NCI-H69 (cell line): ENCODE results near the gene COL18A1.

Experiments used
- DNase-seq: peaks from one replicate; lab custom pipeline; 2025; lab: John Stamatoyannopoulos, UW

COL18A1 gene

DNA sequence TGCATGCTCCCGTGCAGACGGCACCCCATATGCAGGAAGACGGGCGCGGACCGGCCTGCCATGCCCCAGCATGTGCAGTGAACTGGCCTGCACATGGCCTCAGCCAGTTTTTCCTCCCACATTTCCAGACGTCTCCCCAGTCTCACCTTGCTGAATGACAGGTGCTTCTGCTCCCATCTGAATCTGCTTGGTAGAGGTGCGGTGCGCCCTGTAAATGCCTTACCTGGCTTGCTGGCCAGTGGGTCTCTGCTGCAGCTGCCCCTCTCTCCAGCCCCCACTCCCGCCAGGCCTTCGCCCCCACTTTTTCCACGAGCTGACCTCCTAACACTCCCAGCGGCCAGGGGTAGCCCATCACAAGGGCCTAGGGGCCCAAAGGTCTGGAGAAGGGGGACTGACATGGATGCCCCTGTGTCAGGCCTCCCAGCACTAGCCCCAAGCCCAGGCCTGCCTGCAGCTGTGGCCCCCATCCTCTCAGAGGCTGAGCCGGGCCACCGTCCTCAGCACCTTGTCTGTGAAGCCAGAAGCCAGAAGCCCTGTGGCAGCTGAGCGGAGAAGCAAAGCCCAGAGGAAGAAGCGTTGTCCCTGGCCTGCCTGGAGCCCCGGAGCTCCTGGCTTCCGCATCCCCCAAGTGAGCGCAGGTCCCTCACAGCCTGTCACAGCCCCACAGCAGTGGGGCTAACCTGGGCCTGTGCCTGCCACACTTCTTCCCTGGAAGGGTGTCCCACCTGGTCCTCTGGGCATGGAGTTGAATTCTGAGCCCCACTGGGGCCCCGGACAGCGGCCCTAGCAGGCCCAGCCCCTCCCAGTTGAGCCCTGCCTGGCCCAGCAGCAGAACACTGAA, 140.9 kb downstream of the COL18A1 start:
- no peak for DNase-seq

DNA sequence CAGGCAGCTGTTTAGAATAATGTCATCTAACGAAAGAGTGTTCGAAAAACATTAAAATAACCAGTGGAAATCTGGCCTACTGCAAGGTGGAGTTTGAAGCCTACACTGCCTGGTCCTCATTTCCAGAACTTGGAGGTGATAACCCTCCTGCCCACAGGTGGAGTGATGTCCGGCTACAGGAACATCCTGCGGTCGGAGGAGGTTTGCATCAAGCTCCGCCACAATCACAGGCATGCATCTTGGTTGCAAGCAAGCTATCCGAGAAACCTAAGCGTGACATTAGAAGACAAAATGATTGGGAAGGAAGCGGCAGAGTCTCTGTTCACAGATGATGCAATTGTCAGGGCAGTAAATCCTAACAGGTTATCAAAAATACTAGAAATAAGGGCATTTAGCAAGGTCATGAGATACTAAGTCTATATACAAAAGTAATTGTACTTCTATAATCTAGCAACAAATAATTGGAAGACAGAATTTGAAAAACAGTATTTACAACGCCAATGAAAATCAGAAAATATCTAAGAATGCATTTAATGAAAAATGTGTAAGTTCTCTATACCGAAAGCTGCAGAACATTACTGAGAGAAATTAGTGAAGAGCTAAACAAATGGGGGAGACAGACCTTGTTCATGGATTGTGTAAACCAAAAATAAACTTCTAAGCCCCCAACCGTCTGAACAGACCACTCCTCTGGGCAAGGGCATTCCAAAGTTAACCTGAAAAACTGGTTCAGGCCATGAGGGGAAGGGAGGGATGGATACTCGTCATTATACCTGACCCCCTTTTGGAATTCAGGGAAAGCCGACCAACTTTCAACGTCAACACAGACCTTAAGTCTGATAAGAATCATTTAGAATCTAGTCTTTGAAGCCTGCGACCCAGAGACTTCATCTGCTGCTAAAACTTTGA, 141.9 kb downstream of the COL18A1 start:
- no peak for DNase-seq

DNA sequence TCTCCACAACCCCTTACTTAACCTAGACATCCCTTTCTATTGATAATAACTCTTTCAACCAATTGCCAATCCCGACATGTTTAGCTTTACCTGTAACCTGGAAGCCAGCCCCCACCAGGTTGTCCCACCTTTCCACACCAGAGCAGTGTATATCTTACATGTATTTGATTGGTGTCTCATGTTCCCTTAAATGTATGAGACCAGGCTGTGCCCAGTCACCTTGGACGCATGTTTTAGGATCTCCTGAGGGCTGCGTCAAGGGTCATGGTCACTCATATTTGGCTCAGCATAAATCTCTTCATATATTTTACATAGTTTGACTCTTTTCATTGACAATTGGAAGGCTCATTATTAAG, 142.6 kb downstream of the COL18A1 start:
- DNase-seq = no peak

DNA sequence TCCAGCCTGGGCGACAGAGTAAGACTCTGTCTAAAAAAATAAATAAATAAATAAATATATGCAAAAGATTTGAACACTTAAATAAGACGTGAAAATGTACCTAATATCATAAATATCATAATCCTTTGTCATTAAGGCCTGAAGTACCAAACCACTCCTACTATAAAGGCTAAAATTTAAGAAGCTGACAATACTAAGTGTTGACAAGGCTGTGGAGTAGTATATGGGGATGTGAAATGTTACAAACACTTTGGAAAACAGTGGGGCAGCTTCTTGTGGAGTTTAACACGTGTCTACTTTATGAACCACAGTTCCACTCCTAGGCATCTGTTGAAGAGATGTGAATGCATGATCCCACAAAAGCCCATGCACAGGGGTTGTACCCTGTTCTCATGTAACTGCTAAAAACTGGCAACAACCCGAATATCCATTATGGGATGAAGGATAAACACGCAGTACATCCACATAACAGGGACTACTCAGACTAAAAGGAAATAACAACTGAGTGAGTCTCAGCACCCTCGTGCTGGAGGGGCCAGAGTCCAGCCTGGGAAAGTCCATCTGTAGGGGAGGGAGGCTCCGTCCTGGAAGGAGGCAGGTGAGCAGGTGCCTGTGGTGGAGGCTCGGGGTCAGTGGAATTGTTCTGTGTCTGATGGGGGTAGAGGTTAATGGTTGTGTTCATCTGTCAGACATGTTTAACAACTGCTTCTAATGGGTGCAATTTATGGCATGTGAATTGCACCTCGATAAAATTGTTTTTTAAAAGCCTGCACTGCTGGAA, 143.9 kb downstream of the COL18A1 start:
- peak; percentile 30 for DNase-seq

DNA sequence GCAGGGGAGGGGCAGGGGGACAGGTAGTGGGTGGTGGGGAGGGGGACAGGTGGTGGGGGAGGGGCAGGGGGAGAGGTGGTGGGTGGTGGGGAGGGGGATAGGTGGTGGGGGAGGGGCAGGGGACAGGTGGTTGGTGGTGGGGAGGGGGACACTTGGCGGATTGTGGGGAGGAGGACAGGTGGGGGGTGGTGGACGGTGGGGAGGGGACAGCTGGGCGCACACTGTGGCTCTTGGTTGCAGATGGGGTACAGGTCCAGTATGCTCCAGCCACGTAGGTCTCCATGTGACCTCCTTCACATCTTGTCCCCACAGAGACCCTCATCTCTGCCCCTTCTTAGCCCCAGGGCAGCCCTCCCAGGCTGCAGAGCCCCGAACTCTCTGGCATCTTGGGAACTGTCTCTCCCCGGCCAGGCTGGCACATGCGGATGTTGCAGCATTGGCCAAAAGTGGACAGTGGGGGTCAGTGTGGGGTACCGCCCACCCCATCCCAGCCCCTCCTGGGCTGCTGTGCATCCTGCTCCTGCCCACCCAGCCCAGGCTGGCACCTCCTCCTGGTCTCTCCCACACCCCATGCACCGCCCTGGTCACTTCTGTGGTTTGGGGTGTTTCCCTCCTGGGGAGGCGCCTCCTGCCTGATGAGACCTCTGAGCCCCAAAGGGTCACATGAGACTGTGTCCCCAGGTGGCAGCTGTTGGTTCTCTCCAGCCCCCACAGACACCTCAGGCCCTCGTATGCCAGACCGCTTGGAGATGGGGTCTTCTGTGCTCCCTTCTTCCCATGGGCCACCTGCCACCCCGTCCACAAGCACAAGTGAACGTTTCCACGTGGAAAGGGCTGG, 144.9 kb downstream of the COL18A1 start:
- DNase-seq = no peak

DNA sequence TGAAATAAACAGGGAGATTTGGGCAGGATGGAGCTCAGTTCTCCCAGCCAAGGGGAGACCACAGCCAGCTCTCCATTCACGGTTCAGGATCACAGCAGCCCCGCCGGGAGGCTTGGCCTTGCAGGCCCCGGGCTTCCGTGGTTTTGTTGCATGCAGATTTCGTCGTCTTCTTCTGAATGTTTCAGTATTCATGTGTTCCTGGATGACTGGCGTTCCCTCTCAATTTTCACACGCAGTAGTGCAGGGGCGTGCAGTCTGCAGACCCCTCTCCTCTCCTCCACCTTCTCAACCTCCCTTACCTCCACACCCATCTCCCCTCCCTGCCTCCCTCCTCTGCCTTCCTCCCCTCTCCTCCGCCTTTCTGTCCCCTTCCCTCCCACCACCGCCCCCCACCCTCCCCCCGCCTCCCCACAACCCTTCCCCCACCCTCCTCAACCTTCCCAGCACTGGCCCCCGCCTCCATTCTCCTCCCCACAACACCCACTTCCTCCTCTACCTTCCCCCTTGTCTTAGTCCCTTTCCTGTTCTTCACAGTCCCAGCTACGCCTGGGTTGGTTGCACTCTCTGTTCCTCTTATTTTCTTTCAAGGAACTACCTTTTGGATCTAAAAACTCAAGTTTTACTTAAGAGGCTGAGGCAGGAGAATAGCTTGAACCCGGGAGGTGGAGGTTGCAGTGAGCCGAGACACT, 145.7 kb downstream of the COL18A1 start:
- no peak for DNase-seq

DNA sequence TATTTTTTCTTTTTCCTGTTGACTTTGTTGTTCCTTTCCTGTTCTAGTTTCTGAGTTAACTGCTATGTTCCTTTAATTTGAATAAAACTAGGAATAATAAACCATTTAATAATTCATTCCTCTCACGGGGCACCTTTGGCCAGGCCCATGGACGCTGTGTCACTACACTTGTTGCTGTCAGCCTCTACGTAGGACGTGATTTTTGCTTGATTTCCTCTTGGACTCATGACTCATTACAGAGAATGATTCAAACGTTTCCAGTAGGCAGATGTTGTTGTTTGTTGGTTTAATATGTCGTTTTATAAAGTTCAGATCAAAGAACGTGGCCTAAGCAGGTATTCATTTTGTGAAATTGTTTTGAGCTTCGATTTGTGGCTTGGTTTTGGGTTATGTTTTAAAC, 146.4 kb downstream of the COL18A1 start:
- DNase-seq = no peak

DNA sequence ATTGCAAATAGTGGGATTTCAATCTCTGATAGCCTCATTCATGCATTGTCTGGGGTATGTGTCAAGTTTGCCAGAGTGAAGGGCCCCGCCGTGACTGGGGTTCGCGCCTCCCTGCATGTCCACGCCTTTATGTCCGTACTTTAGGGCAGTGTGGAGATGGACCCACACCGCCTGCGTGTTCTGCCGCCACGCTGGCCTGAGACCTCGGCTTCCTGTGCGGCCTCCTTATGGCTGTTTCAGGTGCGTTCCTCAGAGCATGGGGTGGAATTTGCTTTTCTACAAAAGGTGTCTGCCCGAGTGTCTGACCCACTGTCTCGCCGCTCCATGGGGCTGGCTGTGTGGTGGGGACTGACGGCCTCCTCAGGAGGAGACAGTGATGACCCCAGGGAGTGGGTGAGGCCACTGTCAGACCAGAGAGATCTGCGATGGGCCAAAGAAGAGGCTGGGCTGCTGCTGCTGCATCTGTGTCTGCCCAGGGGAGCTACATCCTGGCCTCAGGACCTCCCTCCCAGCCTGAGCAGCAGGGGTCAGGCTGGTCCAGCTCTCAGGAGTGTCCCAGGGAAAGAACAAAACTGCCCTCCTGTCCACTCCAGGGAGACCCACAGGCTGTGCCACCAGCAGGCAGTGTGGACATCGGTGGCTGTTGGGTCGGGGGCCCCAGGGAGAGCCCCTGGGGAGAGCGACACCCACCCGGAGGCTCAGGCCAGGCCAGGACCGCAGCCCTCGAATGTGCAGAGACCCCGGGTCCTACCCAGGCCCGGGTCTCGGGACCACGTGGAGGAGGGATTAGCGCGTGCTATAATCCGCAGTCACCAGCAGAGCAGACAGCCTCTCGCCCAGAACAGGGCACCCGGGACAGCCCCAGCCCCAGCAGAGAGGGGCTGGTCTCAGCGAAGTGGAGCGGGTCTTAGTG, 147.1 kb downstream of the COL18A1 start:
- no peak for DNase-seq

DNA sequence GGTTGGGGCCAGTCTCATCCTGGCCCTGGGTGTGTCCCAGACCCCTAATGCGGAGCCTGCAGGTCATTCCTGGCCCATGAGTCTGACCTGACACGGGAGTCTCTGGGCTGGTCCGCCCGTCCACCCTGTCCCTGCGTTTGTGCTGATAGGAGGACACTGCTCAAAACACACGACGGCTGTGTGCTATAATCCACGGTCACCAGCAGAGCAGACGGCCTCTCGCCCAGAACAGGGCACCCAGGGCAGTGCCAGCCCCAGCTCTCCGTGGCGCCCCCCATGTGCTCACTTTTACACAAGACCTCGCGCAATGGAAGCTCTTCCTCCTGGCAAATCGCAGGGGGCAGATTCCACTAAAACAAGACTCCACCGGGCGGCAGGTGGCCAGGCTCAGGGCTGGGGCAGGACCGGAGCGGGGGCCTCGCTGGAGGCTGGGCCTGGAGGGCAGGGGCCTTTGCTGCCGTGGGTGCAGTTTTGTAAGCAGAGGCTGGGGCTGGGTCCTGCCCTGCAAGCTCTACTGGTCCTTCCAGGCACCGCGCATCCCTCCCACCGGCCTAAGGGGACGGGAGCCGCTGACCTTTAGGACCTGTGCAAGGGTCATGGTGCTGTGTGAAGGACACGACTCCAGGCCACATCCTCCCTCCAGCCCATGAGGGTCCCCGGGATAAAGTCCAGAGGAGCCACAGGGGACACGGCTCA, 147.9 kb downstream of the COL18A1 start:
- DNase-seq = no peak

DNA sequence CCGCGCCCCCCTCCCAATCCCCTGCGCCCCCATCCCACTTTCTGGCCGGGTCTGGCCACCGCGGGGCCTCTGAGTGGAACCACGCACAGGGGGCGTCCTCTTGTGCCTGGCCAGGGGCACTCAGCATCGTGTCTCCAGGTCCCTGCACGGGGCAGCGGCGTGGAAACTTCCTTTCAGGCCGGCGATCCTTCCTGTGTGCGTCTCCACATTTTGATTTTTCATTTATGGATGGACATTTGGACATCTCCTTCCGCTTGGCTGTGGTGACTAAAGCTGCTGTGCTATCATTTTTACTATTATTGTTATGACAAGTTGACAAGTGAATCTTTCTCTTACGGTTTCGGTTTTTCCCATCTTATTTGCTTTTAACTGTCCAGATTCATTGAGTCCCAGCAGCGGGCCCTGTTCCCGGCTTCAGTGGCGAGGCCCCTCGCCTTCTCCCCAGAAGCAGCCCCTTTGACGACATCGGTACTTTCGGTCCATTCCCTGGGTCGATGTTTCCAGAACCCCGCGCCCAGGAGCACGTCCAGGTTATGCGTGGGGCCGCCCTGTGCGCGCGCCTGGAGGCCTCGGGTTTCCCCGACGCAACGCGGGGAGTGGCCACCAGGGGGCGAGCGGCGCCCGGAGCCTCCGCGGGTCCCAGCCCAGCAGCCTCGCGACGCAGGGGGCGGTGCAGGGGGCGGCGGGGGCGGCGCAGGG, 149.7 kb downstream of the COL18A1 start:
- DNase-seq = peak; percentile 84

DNA sequence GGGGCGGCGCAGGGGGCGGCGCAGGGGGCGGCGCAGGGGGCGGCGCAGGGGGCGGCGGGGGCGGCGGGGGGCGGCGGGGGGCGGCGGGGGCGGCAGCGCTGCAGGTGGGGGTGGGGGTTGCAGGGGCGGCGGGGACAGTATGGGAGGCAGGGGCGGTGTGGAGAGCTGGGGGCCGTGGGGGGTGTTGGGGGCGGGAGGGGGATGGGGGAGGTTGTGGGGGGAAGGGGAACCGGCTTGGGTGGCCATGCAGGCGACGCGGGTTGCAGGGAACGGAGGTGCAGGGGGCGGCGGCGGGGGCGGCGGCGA, 150.2 kb downstream of the COL18A1 start:
- DNase-seq = peak; percentile 67

DNA sequence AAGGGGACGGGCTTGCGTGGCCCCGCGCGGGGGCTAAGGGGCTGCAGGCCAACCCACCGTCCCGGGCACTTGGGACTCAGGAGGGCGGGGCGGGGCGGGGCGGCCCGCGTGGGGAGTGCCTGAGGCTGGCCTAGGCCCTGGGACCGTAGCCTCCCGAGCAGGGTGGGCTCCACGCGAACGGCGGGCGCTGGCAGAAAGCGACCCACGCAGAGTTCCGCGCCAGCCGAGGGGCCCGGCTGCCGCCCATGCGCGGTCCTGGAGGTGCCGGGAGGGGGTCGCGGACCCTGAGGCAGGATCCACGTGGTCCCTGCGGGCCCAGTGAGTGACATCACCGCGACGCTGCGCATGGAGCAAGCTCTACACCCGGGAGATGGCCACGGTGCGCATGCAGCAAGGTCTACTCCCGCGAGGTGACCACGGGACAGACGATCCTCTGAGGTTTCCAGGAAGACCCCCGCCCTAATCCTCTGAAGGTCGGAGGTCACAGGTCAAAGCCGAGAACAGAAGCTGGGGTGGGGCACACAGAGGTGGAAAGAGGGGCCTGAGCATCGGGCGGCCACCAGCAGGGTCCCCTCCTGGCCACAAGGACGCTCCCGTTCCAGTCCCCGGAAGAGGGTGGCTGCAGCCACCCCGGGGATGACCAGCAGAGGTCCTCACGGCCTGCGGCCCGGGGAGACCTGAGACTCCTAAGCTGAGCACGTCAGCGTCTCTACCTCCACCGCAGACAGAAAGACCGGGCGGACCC, 150.8 kb downstream of the COL18A1 start:
- peak; percentile 77 for DNase-seq

DNA sequence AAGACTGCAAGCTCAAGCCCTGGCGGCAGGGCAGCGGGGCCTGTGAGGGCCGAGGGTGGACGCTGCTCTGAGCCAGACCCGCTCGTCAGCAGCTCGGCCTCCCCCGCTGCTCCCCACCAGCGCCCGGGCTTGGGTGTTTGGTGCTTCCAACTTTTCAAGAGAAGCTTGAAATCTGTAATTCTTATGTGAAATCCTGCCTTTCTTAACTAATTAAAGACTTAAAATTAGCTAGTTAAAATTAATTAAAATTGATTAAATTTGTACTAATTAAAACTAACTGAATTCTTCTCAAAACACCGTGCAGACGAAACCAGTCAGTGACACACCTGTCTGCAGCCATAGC, 151.3 kb downstream of the COL18A1 start:
- DNase-seq = no peak

DNA sequence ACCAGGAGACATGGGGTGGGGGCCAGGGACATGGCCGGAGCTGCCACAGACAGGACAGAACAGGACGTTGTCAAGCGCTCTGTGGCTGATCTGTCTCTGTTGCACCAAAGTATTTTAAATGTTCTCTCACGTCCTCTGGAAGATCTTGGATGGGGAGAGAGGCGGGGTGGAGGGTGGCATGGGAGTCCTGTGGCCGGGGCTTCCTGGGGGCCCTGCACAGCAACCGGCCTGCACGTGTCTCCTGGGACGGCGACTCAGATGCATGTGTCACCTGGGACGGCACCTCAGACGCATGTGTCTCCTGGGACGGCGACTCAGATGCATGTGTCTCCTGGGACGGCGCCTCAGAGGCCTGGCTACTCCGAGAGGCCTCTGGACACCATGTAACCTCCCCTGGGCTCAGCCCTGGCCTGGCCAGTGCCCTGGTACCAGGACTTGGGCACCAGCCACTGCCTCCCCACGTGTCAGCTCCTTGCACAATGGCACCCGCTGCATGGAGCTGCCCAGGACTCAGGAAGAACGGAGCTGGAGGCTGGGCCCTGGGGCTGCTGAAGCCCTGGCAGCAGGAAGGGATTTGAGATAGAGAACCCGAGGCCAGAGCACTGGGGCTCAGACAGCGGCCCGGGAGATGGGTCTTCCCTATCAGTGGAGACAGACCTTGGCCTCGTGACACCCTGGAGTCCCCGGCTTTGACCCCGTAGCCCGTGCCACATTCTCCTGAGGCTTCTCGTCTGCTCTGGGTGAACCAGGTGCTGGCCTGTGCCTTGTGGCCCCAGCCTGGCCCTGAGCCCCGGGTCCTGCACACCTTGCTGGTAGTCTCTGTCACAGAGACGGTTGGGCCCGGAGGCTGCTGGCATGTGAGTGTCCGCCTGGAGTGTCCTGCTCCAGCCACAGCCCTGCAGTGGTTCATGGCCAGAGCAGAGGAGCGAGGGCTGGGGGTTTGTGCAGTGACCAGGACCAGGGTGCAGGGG, 152.0 kb downstream of the COL18A1 start:
- DNase-seq = no peak

DNA sequence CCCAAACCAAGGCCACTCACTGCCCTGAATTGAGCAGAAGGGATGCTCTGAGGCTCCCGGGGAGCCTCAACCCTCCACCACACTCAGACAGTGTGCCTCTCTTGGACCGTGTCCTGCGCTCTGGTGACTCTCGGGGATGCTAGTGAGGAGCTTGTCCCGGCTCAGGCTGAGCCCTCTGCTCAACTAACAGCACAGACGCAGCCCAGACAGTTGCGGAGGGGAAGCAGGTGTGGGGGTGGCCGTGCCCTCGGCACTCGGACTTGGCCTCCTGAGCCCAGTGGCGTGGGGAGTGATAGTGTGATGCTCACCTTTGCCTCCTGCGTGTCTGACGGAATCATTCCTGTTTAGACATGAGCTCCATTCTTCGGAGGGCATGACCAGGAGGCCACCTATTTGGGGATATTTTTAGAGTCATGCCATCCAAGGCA, 152.7 kb downstream of the COL18A1 start:
- no peak for DNase-seq

DNA sequence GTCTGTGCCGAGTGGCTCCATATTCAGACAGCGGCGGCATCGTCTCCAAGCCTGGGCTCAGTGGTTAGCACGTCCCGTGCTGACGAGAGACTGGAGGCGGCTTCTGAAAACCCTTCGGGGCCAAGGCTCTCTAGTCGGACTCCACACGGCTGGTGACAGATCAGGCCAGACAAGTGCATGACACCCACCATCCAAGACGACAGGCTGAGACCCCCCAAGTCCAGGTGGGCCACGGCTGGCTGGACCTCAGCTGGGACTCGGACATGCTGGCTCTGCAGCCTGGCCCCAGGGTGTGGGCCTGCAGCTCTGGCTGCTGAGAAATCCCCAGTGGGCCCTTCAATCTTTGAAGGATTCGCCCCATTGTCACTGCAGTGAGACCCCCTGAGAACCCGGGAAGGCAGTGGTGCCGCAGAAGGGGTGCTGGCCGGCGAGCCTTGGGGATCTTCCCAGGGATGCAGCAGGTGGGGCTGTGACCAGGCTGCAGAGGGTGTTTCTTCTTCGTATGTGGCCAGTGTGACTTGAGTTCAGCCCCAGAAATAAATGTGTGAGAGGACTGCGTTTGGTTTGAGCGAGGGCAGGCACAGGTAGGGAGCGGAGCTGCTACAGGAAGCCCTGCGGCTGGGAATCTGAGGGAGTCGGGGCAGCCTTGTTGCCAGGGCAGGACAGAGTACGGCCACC, 153.2 kb downstream of the COL18A1 start:
- DNase-seq = no peak
